ENCODE measurements around the gene NRIP1. TPM values are rescaled to one million over a fixed set of nuclear protein-coding genes. Genes with fewer than 3 reads are reported as not detected.

Gene NRIP1
- total and polyA plus RNA-seq, 11 donors = 2.9 to 32.0 (median 17.6) TPM

- H3K4me3 ChIP-seq = no peak overlapping the region
- TF ChIP-seq POLR2A (IDR thresholded peaks at IDR 0.05) (no peak), CTCF (IDR thresholded peaks at IDR 0.05) (no peak)
- no peak overlapping the region for H3K27ac ChIP-seq
- H3K27me3 ChIP-seq = no peaks in the 10 kb centered on the region
- peaks cover 0 to 19% (median 0%) of the 10 kb centered on the region in 9 donors for H3K36me3 ChIP-seq
- ATAC-seq = no peak
- H3K4me1 ChIP-seq = peaks cover 0 to 33% (median 11%) of the 10 kb centered on the region in 12 donors
- no peaks in the 10 kb centered on the region for H3K9me3 ChIP-seq
- 94 to 98% (median 96%) methylated on average over 8 of the region's 8 CpGs for WGBS, 4 donors
- no peak for DNase-seq
- intact Hi-C loops (cut with DNase I) = no loop called here
Measured at GRCh38 chr21:14991957-14992356, 72.8 kb downstream of the NRIP1 start.

- Histone ChIP-seq H3K4me1 (peaks cover 0 to 19% (median 8%) of the 10 kb centered on the region in 12 donors), H3K4me3 (no peak overlapping the region), H3K36me3 (peaks cover 0 to 19% (median 0%) of the 10 kb centered on the region in 9 donors), H3K27ac (no peak overlapping the region), H3K27me3 (no peaks in the 10 kb centered on the region), H3K9me3 (no peaks in the 10 kb centered on the region)
- ATAC-seq (peak; percentile 67 to 80 (median 71)), DNase-seq (peak in 4 of 5 donors; percentile 38 to 50 (median 40))
- 52 to 65% (median 55%) methylated on average over 2 of the region's 2 CpGs for WGBS, 4 donors
- TF ChIP-seq POLR2A (IDR thresholded peaks at IDR 0.05) (no peak), CTCF (IDR thresholded peaks at IDR 0.05) (no peak)
- intact Hi-C loops (cut with DNase I) = no loop called here
Measured at GRCh38 chr21:14989359-14989758, 75.4 kb downstream of the NRIP1 start.

- Histone ChIP-seq H3K36me3 (peaks cover 0 to 25% (median 0%) of the 10 kb centered on the region in 9 donors), H3K9me3 (no peaks in the 10 kb centered on the region), H3K27ac (no peak overlapping the region), H3K27me3 (no peaks in the 10 kb centered on the region), H3K4me1 (peaks cover 0 to 19% (median 8%) of the 10 kb centered on the region in 12 donors), H3K4me3 (no peak overlapping the region)
- no peak for TF ChIP-seq POLR2A (IDR thresholded peaks at IDR 0.05)
- no peak for TF ChIP-seq CTCF (IDR thresholded peaks at IDR 0.05)
- WGBS, 4 donors = 73 to 78% (median 76%) methylated on average over 3 of the region's 3 CpGs
- ATAC-seq = peak in 1 of 4 donors; percentile 20
- no peak for DNase-seq
- intact Hi-C loops (cut with DNase I) = no loop called here
Measured at GRCh38 chr21:14988760-14989159, 76.0 kb downstream of the NRIP1 start.

GRCh38 chr21:14987370-14988170 lies 77.2 kb downstream of the NRIP1 start:
- Histone ChIP-seq H3K27ac (no peak overlapping the region), H3K4me1 (peaks cover 0 to 19% (median 8%) of the 10 kb centered on the region in 12 donors), H3K4me3 (no peak overlapping the region), H3K27me3 (no peaks in the 10 kb centered on the region), H3K36me3 (peaks cover 0 to 26% (median 0%) of the 10 kb centered on the region in 9 donors), H3K9me3 (no peaks in the 10 kb centered on the region)
- 76 to 82% (median 79%) methylated on average over 5 of the region's 5 CpGs for WGBS, 4 donors
- no peak for TF ChIP-seq POLR2A (IDR thresholded peaks at IDR 0.05)
- no peak for TF ChIP-seq CTCF (IDR thresholded peaks at IDR 0.05)
- ATAC-seq (no peak), DNase-seq (no peak)
- intact Hi-C loops (cut with DNase I) = no loop called here
